HEK293 (cell line): Measurements from ENCODE around the gene UROC1.

Source experiments
- CTCF ChIA-PET: fragments of 350-600 bp; formaldehyde crosslinking; extraction: SDS; loops from one replicate; lab custom pipeline; 2021; ENCODE audit warnings: antibody characterized with exemption; lab: Yijun Ruan, JAX
- POLR2A ChIA-PET: fragments of 300-600 bp; formaldehyde crosslinking; extraction: SDS; loops from one replicate; lab custom pipeline; 2020; ENCODE audit warnings: antibody characterized with exemption, inconsistent platforms; lab: Yijun Ruan, JAX
- H3K27ac ChIP-seq: fragments of 200-500 bp; sonication (Bioruptor generic); 2 replicates; pipeline ENCODE4 v1.5.1; 2014; ENCODE audit warnings: low read depth, low read length, control low read depth, inconsistent platforms; ENCODE audit errors: extremely low read depth
- H3K36me3 ChIP-seq, 2 experiments: fragments of 200-500 bp in 1 of 2; sonication (Bioruptor generic) in 1 of 2; 1 replicate in 1 of 2; 2 replicates in 1 of 2; pipeline ENCODE4 v1.5.1; 2014 to 2017; ENCODE audit warnings: inconsistent platforms in 2 of 2, low read length in 2 of 2; ENCODE audit not compliant: control insufficient read depth in 2 of 2, insufficient read depth in 1 of 2
- H3K4me1 ChIP-seq: fragments of 200-500 bp; sonication (Bioruptor generic); 2 replicates; pipeline ENCODE4 v1.5.1; 2014; ENCODE audit warnings: mild to moderate bottlenecking, low read length, inconsistent platforms; ENCODE audit not compliant: control insufficient read depth, insufficient read depth
- H3K4me3 ChIP-seq: 2 replicates; pipeline ENCODE4 v1.5.1; 2011; ENCODE audit warnings: low read depth, mild to moderate bottlenecking, control low read depth, low read length, moderate library complexity
- H3K9me3 ChIP-seq: fragments of 200-500 bp; sonication (Bioruptor generic); 2 replicates; pipeline ENCODE4 v1.5.1; 2014; ENCODE audit warnings: low read depth, low read length, inconsistent platforms; ENCODE audit not compliant: control insufficient read depth, insufficient read depth
- ATF2 ChIP-seq: fragments of 450-650 bp; formaldehyde crosslinking; IDR thresholded peaks from 2 replicates; pipeline ENCODE4 v1.5.1; 2016; ENCODE audit warnings: missing biosample characterization, missing genetic modification characterization, low read depth
- GLI4 ChIP-seq: fragments of 450-650 bp; formaldehyde crosslinking; IDR thresholded peaks from 2 replicates; pipeline ENCODE4 v1.5.1; 2016; ENCODE audit warnings: missing biosample characterization, missing genetic modification characterization
- KLF8 ChIP-seq: fragments of 450-650 bp; formaldehyde crosslinking; IDR thresholded peaks from 2 replicates; pipeline ENCODE4 v1.5.1; 2016; ENCODE audit warnings: missing biosample characterization, missing genetic modification characterization
- KLF9 ChIP-seq: fragments of 450-650 bp; formaldehyde crosslinking; IDR thresholded peaks from 2 replicates; pipeline ENCODE4 v1.5.1; 2016; ENCODE audit warnings: missing biosample characterization, missing genetic modification characterization, low read depth
- MYNN ChIP-seq: fragments of 450-650 bp; formaldehyde crosslinking; IDR thresholded peaks from 2 replicates; pipeline ENCODE4 v1.5.1; 2016; ENCODE audit warnings: missing biosample characterization, missing genetic modification characterization, borderline replicate concordance
- PRDM2 ChIP-seq: fragments of 450-650 bp; formaldehyde crosslinking; IDR thresholded peaks from 2 replicates; pipeline ENCODE4 v1.5.1; 2016; ENCODE audit warnings: missing biosample characterization, missing genetic modification characterization, borderline replicate concordance
- ZBTB11 ChIP-seq: fragments of 450-650 bp; formaldehyde crosslinking; conservative IDR thresholded peaks from 2 replicates; pipeline ENCODE4 v1.5.1; 2016; ENCODE audit warnings: low read depth, missing biosample characterization, missing genetic modification characterization
- ZEB2 ChIP-seq: fragments of 450-650 bp; formaldehyde crosslinking; IDR thresholded peaks from 2 replicates; pipeline ENCODE4 v1.5.1; 2016; ENCODE audit warnings: missing biosample characterization, missing genetic modification characterization
- ZFHX2 ChIP-seq: fragments of 450-650 bp; formaldehyde crosslinking; conservative IDR thresholded peaks from 2 replicates; pipeline ENCODE4 v1.5.1; 2016; ENCODE audit warnings: missing biosample characterization, missing genetic modification characterization
- ZIC2 ChIP-seq: fragments of 450-650 bp; formaldehyde crosslinking; IDR thresholded peaks from 2 replicates; pipeline ENCODE4 v1.5.1; 2016; ENCODE audit warnings: missing biosample characterization, missing genetic modification characterization
- ZNF112 ChIP-seq: fragments of 450-650 bp; formaldehyde crosslinking; IDR thresholded peaks from 2 replicates; pipeline ENCODE4 v1.5.0; 2017; ENCODE audit warnings: missing biosample characterization, missing genetic modification characterization
- ZNF155 ChIP-seq: fragments of 450-650 bp; formaldehyde crosslinking; IDR thresholded peaks from 2 replicates; pipeline ENCODE4 v1.5.1; 2016; ENCODE audit warnings: missing biosample characterization, missing genetic modification characterization
- ZNF2 ChIP-seq: fragments of 450-650 bp; formaldehyde crosslinking; IDR thresholded peaks from 2 replicates; pipeline ENCODE4 v1.5.1; 2016; ENCODE audit warnings: missing biosample characterization, missing genetic modification characterization
- ZNF202 ChIP-seq: fragments of 450-650 bp; formaldehyde crosslinking; IDR thresholded peaks from 2 replicates; pipeline ENCODE4 v1.5.1; 2016; ENCODE audit warnings: missing biosample characterization, missing genetic modification characterization, borderline replicate concordance
- ZNF324 ChIP-seq: fragments of 450-650 bp; formaldehyde crosslinking; IDR thresholded peaks from 2 replicates; pipeline ENCODE4 v1.5.1; 2016; ENCODE audit warnings: missing biosample characterization, missing genetic modification characterization
- ZNF530 ChIP-seq: fragments of 450-650 bp; formaldehyde crosslinking; IDR thresholded peaks from 2 replicates; pipeline ENCODE4 v1.5.1; 2016; ENCODE audit warnings: low read depth, missing biosample characterization, missing genetic modification characterization
- ZNF555 ChIP-seq: fragments of 450-650 bp; formaldehyde crosslinking; conservative IDR thresholded peaks from 2 replicates; pipeline ENCODE4 v1.5.1; 2017; ENCODE audit warnings: missing biosample characterization, mild to moderate bottlenecking, missing genetic modification characterization, inconsistent platforms
- ZNF585B ChIP-seq: fragments of 450-650 bp; formaldehyde crosslinking; IDR thresholded peaks from 2 replicates; pipeline ENCODE4 v1.5.1; 2016; ENCODE audit warnings: missing biosample characterization, missing genetic modification characterization
- ZNF610 ChIP-seq: fragments of 450-650 bp; formaldehyde crosslinking; IDR thresholded peaks from 2 replicates; pipeline ENCODE4 v1.5.1; 2016; ENCODE audit warnings: missing biosample characterization, missing genetic modification characterization, borderline replicate concordance
- TF ChIP-seq, protein P1 (sequence below): fragments of 450-650 bp; formaldehyde crosslinking; IDR thresholded peaks from 2 replicates; pipeline ENCODE4 v1.5.1; 2017; ENCODE audit warnings: missing biosample characterization, missing genetic modification characterization

UROC1 gene

DNA sequence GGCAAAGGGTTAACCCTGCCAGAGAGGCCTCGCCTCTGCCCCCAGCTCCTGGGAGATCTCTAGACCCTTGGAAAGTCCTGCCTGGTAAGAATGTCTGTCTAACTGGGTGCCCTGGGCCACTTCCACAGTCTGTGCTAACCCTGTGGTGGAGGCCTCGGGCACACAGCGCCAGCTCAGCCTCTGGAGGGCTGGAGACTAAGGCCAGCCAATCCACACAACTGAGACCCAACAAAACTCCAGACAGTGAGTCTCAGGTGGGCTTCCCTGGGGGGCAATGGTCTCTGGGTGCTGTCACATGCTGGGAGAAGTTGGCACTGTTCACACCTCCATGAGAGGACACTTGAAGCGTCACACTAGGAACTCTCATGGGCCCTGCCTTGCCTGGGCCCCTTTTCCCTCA, 61.4 kb downstream of the UROC1 start:
- TF ChIP-seq ZIC2 (tag by site-specific recombination): no peak
- no peak for TF ChIP-seq GLI4
- TF ChIP-seq ZNF555 (tag by site-specific recombination): no peak
- TF ChIP-seq ZNF2 (tag by site-specific recombination): no peak
- no peak for TF ChIP-seq ZNF155 (tag by site-specific recombination)
- no peak for TF ChIP-seq ZNF530 (tag by site-specific recombination)
- no peak for TF ChIP-seq MYNN (tag by site-specific recombination)
- no peak for TF ChIP-seq ZNF324 (tag by site-specific recombination)
- no peak for TF ChIP-seq ZEB2 (tag by site-specific recombination)
- no peak for TF ChIP-seq ATF2 (tag by site-specific recombination)
- TF ChIP-seq ZBTB11 (tag by site-specific recombination): no peak
- TF ChIP-seq ZNF585B (tag by site-specific recombination): no peak
- TF ChIP-seq, all 188 proteins: peak for 0
- H3K36me3 ChIP-seq: peaks cover 10 to 91% of the 10 kb centered on the region in 2 experiments
- H3K4me1 ChIP-seq: no peaks in the 10 kb centered on the region
- POLR2A ChIA-PET: no interaction called here
- CTCF ChIA-PET: interaction anchor here (0.7 kb wide), 1 partner anchor 438 kb away, joined by 4 read pairs; no protein-coding TSS in a partner anchor
- no peak overlapping the region for H3K4me3 ChIP-seq
- no peak overlapping the region for H3K27ac ChIP-seq
- H3K9me3 ChIP-seq: no peaks in the 10 kb centered on the region

- Histone ChIP-seq H3K9me3 (no peaks in the 10 kb centered on the region), H3K27ac (no peak overlapping the region), H3K4me3 (no peak overlapping the region), H3K36me3 (peaks cover 10 to 92% of the 10 kb centered on the region in 2 experiments), H3K4me1 (no peaks in the 10 kb centered on the region)
- ChIA-PET CTCF (interaction anchor here (0.8 kb wide), 1 partner anchor 9 kb away, joined by 5 read pairs; no protein-coding TSS in a partner anchor), POLR2A (interaction anchor here (0.5 kb wide), 1 partner anchor 13 kb away, joined by 3 read pairs; no protein-coding TSS in a partner anchor)
- TF ChIP-seq ZFHX2 (tag by site-specific recombination) (no peak), ZNF112 (tag by site-specific recombination) (no peak), PRDM2 (tag by site-specific recombination) (no peak), KLF8 (tag by site-specific recombination) (no peak), ZNF202 (tag by site-specific recombination) (no peak), KLF9 (tag by site-specific recombination) (no peak), ZNF2 (tag by site-specific recombination) (no peak), ZNF610 (tag by site-specific recombination) (no peak)
- TF ChIP-seq, protein P1, sequence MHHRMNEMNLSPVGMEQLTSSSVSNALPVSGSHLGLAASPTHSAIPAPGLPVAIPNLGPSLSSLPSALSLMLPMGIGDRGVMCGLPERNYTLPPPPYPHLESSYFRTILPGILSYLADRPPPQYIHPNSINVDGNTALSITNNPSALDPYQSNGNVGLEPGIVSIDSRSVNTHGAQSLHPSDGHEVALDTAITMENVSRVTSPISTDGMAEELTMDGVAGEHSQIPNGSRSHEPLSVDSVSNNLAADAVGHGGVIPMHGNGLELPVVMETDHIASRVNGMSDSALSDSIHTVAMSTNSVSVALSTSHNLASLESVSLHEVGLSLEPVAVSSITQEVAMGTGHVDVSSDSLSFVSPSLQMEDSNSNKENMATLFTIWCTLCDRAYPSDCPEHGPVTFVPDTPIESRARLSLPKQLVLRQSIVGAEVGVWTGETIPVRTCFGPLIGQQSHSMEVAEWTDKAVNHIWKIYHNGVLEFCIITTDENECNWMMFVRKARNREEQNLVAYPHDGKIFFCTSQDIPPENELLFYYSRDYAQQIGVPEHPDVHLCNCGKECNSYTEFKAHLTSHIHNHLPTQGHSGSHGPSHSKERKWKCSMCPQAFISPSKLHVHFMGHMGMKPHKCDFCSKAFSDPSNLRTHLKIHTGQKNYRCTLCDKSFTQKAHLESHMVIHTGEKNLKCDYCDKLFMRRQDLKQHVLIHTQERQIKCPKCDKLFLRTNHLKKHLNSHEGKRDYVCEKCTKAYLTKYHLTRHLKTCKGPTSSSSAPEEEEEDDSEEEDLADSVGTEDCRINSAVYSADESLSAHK: no peak
Measured at GRCh38 chr3:126454437-126455198, 63.0 kb downstream of the UROC1 start.
